Measurements from ENCODE around the gene OR14A16. TPM values are rescaled to one million over a fixed set of nuclear protein-coding genes. Genes with fewer than 3 reads are reported as not detected.

OR14A16 gene
- total and polyA plus RNA-seq, 2 of the 4 experiments (the other 2 are of a cell fraction), result not detected

DNA sequence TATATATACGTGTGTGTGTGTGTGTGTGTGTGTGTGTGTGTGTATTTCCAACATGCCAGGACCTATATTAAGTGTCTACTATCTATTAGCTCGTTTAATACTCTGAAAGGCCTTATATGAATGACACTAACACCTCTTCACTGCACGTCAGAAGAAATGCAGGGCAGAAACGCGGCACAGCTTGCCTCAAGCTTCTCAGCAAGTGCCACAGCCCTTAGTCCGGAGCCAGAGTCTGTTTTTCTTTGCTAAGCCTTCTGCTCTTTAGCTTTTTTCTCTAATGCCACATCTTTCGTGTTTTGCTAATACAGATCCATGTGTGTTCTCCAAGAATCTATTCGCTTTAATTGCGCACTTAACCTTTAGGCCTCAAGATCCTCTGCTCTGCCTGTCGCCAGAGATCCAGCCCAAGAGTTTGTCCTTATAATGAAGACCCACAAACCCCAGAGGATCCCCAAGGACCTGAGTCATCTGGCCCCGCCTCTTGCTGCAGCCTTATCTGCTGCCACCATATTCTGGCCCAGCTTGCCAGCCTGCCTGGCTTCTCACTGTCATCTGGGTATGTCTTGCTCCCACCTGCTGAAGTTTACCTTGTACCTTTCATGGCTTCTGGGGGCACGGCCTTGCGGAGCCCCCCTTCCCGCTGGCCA, 31.1 kb upstream of the OR14A16 start:
- ChIA-PET POLR2A (ENCODE audit: unreplicated experiment) (no interaction called here), CTCF (no interaction called here)
- TF ChIP-seq, protein P1, sequence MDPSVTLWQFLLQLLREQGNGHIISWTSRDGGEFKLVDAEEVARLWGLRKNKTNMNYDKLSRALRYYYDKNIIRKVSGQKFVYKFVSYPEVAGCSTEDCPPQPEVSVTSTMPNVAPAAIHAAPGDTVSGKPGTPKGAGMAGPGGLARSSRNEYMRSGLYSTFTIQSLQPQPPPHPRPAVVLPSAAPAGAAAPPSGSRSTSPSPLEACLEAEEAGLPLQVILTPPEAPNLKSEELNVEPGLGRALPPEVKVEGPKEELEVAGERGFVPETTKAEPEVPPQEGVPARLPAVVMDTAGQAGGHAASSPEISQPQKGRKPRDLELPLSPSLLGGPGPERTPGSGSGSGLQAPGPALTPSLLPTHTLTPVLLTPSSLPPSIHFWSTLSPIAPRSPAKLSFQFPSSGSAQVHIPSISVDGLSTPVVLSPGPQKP (IDR thresholded peaks at IDR 0.05; ENCODE audit: borderline replicate concordance, low read depth, low read length), result no peak
- TF ChIP-seq RFX5 (IDR thresholded peaks at IDR 0.05; ENCODE audit: low read depth, low read length) (no peak), POLR2A (IDR thresholded peaks at IDR 0.05; ENCODE audit: low read depth, low read length) (no peak), BHLHE40 (IDR thresholded peaks at IDR 0.05; ENCODE audit: low read depth, low read length) (no peak)
- TF ChIP-seq, protein P2, sequence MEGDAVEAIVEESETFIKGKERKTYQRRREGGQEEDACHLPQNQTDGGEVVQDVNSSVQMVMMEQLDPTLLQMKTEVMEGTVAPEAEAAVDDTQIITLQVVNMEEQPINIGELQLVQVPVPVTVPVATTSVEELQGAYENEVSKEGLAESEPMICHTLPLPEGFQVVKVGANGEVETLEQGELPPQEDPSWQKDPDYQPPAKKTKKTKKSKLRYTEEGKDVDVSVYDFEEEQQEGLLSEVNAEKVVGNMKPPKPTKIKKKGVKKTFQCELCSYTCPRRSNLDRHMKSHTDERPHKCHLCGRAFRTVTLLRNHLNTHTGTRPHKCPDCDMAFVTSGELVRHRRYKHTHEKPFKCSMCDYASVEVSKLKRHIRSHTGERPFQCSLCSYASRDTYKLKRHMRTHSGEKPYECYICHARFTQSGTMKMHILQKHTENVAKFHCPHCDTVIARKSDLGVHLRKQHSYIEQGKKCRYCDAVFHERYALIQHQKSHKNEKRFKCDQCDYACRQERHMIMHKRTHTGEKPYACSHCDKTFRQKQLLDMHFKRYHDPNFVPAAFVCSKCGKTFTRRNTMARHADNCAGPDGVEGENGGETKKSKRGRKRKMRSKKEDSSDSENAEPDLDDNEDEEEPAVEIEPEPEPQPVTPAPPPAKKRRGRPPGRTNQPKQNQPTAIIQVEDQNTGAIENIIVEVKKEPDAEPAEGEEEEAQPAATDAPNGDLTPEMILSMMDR (conservative IDR thresholded peaks at IDR 0.05; ENCODE audit: low read depth, low read length), result no peak
- DNase-seq (no peak), ATAC-seq (ENCODE audit: low read depth) (no peak)
- dilution Hi-C loops (cut with HindIII; ENCODE audit: low sequenced_read_pairs, unreplicated experiment) (no loop called here), in situ Hi-C loops (cut with MboI; ENCODE audit: low sequenced_read_pairs) (no loop called here), intact Hi-C loops (cut with micrococcal nuclease) (no loop called here)
- no peak overlapping the region for H3K23ac ChIP-seq (ENCODE audit: low read depth, low read length)
- no peak overlapping the region for H4K91ac ChIP-seq (ENCODE audit: insufficient read depth, low read depth, low read length)
- H3K4ac ChIP-seq (ENCODE audit: low read depth, low read length), result no peak overlapping the region
- no peak overlapping the region for H2AFZ ChIP-seq (replicated peaks; ENCODE audit: low read length, poor library complexity)
- 69% methylated on average over 8 of the region's 14 CpGs; no CpG with 5 or more reads in 1 of the 2 experiments for WGBS, 2 experiments (ENCODE audit: extremely low coverage in 2 of 2, insufficient read length in 1 of 2)
- no peak overlapping the region for H3K4me3 ChIP-seq (ENCODE audit: insufficient read depth, low read depth, low read length)
- H3K79me1 ChIP-seq (ENCODE audit: low read depth in 1 of 2, low read length in 2 of 2), result no peaks in the 10 kb centered on the region
- no peaks in the 10 kb centered on the region for H3K4me1 ChIP-seq (ENCODE audit: control insufficient read depth, insufficient read depth, low read length)
- H3K18ac ChIP-seq (ENCODE audit: low read depth, low read length), result no peak overlapping the region
- H3K9me3 ChIP-seq (ENCODE audit: control insufficient read depth, insufficient read depth, low read length), result peaks cover 26% of the 10 kb centered on the region
- H4K8ac ChIP-seq (ENCODE audit: low read depth in 2 of 2, low read length in 2 of 2), result no peak overlapping the region
- no peak overlapping the region for H2BK20ac ChIP-seq (ENCODE audit: low read depth, low read length)
- no peaks in the 10 kb centered on the region for H4K20me1 ChIP-seq (ENCODE audit: insufficient read depth, low read length)
- no peak overlapping the region for H2AK5ac ChIP-seq (ENCODE audit: low read depth, low read length)
- H3K4me2 ChIP-seq (ENCODE audit: low read depth, low read length), result no peak overlapping the region
- H3K9me1 ChIP-seq (ENCODE audit: insufficient read depth, low read length), result no peaks in the 10 kb centered on the region
- no peak overlapping the region for H2BK120ac ChIP-seq (ENCODE audit: low read depth, low read length)
- no peak overlapping the region for H3K27ac ChIP-seq (ENCODE audit: insufficient read depth, low read length)
- no TSS peak for BruUV-seq (replicated peaks)
- no peak overlapping the region for H2BK15ac ChIP-seq (ENCODE audit: low read depth, low read length)
- H4K5ac ChIP-seq (ENCODE audit: low read depth, low read length), result no peak overlapping the region
- no peaks in the 10 kb centered on the region for H3K36me3 ChIP-seq (ENCODE audit: control insufficient read depth, insufficient read depth, low read length)
- no peak overlapping the region for H3K56ac ChIP-seq (ENCODE audit: extremely low read depth, insufficient read depth, low read length)
- H3K9ac ChIP-seq (ENCODE audit: low read depth, low read length), result no peak overlapping the region
- H3K27me3 ChIP-seq (ENCODE audit: control insufficient read depth, insufficient read depth, low read length), result no peaks in the 10 kb centered on the region
- H2AK9ac ChIP-seq (replicated peaks; ENCODE audit: low read depth, low read length, poor library complexity), result no peak overlapping the region
- H2BK5ac ChIP-seq (ENCODE audit: low read depth, low read length, poor library complexity, severe bottlenecking), result no peak overlapping the region
- no peak overlapping the region for H3K14ac ChIP-seq (replicated peaks; ENCODE audit: low read depth, low read length)

Measured in IMR-90 (cell line).